GM12878 (cell line): ENCODE data around the gene YBX2. TPM values are rescaled to one million over a fixed set of nuclear protein-coding genes. Genes with fewer than 3 reads are reported as not detected.
A peak's percentile ranks its signal among the peaks of the same experiment; 100 is the strongest.

Source experiments
- ATAC-seq: fragments of 200-7000 bp; cut with Tn5 transposase; 3 replicates; pipeline ENCODE4 v1.9.1; 2020; ENCODE audit warnings: mild to moderate bottlenecking, moderate library complexity
- BruUV-seq: library from RNA; stranded (reverse); fragments of 400-500 nt; replicated peaks from 2 replicates; lab custom pipeline; 2021; lab: Mats Ljungman, UMichigan
- CTCF ChIA-PET: fragments of 300-600 bp; sonication (Branson Sonifier 250); formaldehyde crosslinking; extraction: SDS; loops from one replicate; lab custom pipeline; 2021; ENCODE audit warnings: inconsistent platforms; lab: Yijun Ruan, JAX
- POLR2A ChIA-PET: fragments of 350-600 bp; formaldehyde crosslinking; extraction: SDS; loops from one replicate; lab custom pipeline; 2021; ENCODE audit warnings: inconsistent platforms; lab: Charles Lee
- RAD21 ChIA-PET: fragments of 300-600 bp; sonication (Branson Sonifier 250); formaldehyde crosslinking; loops from one replicate; lab custom pipeline; 2023; ENCODE audit warnings: antibody characterized with exemption; ENCODE audit not compliant: unreplicated experiment; lab: Charles Lee
- SMC1A ChIA-PET: fragments of 300-600 bp; sonication (Branson Sonifier 250); formaldehyde crosslinking; loops from one replicate; lab custom pipeline; 2023; ENCODE audit not compliant: unreplicated experiment, uncharacterized antibody; lab: Charles Lee
- DNase-seq: peaks from one replicate; pipeline ENCODE4 v3.0.0-alpha.2; 2011; ENCODE audit warnings: low read depth, low spot score
- FAIRE-seq: peaks from 3 replicates; lab custom pipeline; 2011; peaks lifted over from hg19 to GRCh38; lab: Jason Lieb, UNC
- H2AFZ ChIP-seq: 2 replicates; pipeline ENCODE4 v1.6.0; 2011; ENCODE audit warnings: low read depth, low read length, control low read depth; ENCODE audit not compliant: control insufficient read depth
- H3K27ac ChIP-seq: 2 replicates; pipeline ENCODE4 v1.5.1; 2011; ENCODE audit warnings: control low read depth; ENCODE audit not compliant: control insufficient read depth, insufficient read depth
- H3K27me3 ChIP-seq, 2 experiments: replicated peaks in 1 of 2; 2 replicates each; pipeline versions ENCODE4 v1.6.0 to v1.6.1; 2011; ENCODE audit warnings: low read length in 1 of 2; ENCODE audit not compliant: control insufficient read depth in 2 of 2, insufficient read depth in 2 of 2
- H3K36me3 ChIP-seq, 2 experiments: 2 replicates each; pipeline ENCODE4 v1.5.1; 2011; ENCODE audit warnings: low read length in 1 of 2; ENCODE audit not compliant: control insufficient read depth in 2 of 2, insufficient read depth in 2 of 2
- H3K4me1 ChIP-seq: 2 replicates; pipeline ENCODE4 v1.6.1; 2011; ENCODE audit warnings: mild to moderate bottlenecking, low read length, moderate library complexity, mixed read lengths; ENCODE audit not compliant: control insufficient read depth, insufficient read depth
- H3K4me2 ChIP-seq: 2 replicates; pipeline ENCODE4 v1.6.0; 2011; ENCODE audit warnings: control low read depth; ENCODE audit not compliant: control insufficient read depth, insufficient read depth
- H3K4me3 ChIP-seq: fragments of 200-600 bp; sonication (generic); 2 replicates; pipeline ENCODE4 v1.5.1; 2016
- H3K79me2 ChIP-seq: 2 replicates; pipeline ENCODE4 v1.6.0; 2011; ENCODE audit warnings: low read length; ENCODE audit not compliant: control insufficient read depth, insufficient read depth
- H3K9ac ChIP-seq: 2 replicates; pipeline ENCODE4 v1.8.0; 2011; ENCODE audit warnings: low read length, control low read depth, mixed read lengths; ENCODE audit not compliant: control insufficient read depth, insufficient read depth
- H3K9me3 ChIP-seq: replicated peaks from 3 replicates; pipeline ENCODE4 v1.5.1; 2011; ENCODE audit warnings: mild to moderate bottlenecking, low read length; ENCODE audit not compliant: control insufficient read depth, insufficient read depth
- H4K20me1 ChIP-seq: 2 replicates; pipeline ENCODE4 v1.6.0; 2011; ENCODE audit not compliant: control insufficient read depth, insufficient read depth
- CBX5 ChIP-seq: sonication (generic); IDR thresholded peaks from 2 replicates; pipeline ENCODE4 v1.6.1; 2016; ENCODE audit warnings: low read depth, moderate library complexity, mild to moderate bottlenecking, inconsistent platforms
- EGR1 ChIP-seq, 2 experiments: IDR thresholded peaks; 1 replicate in 1 of 2; 2 replicates in 1 of 2; pipeline ENCODE4 v1.6.1; 2011 to 2012; ENCODE audit warnings: low read depth in 2 of 2, low read length in 2 of 2, borderline replicate concordance in 1 of 2, mild to moderate bottlenecking in 1 of 2, moderate library complexity in 1 of 2
- ESRRA ChIP-seq: IDR thresholded peaks from 2 replicates; pipeline ENCODE4 v1.6.1; 2012; ENCODE audit warnings: mild to moderate bottlenecking, low read length, improper control_type of control experiment
- IKZF1 ChIP-seq: fragments of 450-650 bp; conservative IDR thresholded peaks from 2 replicates; pipeline ENCODE4 v1.6.1; 2017; ENCODE audit warnings: antibody characterized with exemption, mild to moderate bottlenecking
- RAD21 ChIP-seq: IDR thresholded peaks from 2 replicates; pipeline ENCODE4 v1.6.1; 2011; ENCODE audit warnings: mild to moderate bottlenecking, low read depth, low read length, moderate library complexity; ENCODE audit not compliant: insufficient read depth
- RFX5 ChIP-seq: IDR thresholded peaks from 2 replicates; pipeline ENCODE4 v1.6.1; 2011; ENCODE audit warnings: low read depth, low read length, improper control_type of control experiment
- SMAD1 ChIP-seq: fragments of 450-650 bp; IDR thresholded peaks from 2 replicates; pipeline ENCODE4 v1.6.1; 2018; ENCODE audit warnings: mild to moderate bottlenecking, low read depth; ENCODE audit not compliant: partially characterized antibody
- SMC3 ChIP-seq: IDR thresholded peaks from 2 replicates; pipeline ENCODE4 v1.6.1; 2011; ENCODE audit warnings: low read length, improper control_type of control experiment, borderline replicate concordance
- SUPT20H ChIP-seq: IDR thresholded peaks from 2 replicates; pipeline ENCODE4 v1.6.1; 2011; ENCODE audit warnings: low read depth, mild to moderate bottlenecking, low read length, moderate library complexity, borderline replicate concordance; ENCODE audit not compliant: control insufficient read depth
- TAF1 ChIP-seq: IDR thresholded peaks from 2 replicates; pipeline ENCODE4 v1.6.1; 2011; ENCODE audit warnings: mild to moderate bottlenecking, low read depth, low read length, borderline replicate concordance
- YY1 ChIP-seq: IDR thresholded peaks from 2 replicates; pipeline ENCODE4 v1.6.1; 2011; ENCODE audit warnings: low read depth, mild to moderate bottlenecking, low read length
- ZBED1 ChIP-seq: IDR thresholded peaks from 2 replicates; pipeline ENCODE4 v1.6.1; 2016; ENCODE audit warnings: borderline replicate concordance
- ZNF24 ChIP-seq: fragments of 450-650 bp; IDR thresholded peaks from 2 replicates; pipeline ENCODE4 v1.6.1; 2017; ENCODE audit warnings: antibody characterized with exemption, mild to moderate bottlenecking
- ZSCAN29 ChIP-seq: fragments of 450-650 bp; IDR thresholded peaks from 2 replicates; pipeline ENCODE4 v1.6.1; 2017; ENCODE audit warnings: mild to moderate bottlenecking, moderate library complexity
- WGBS: methylation state at CpG from one replicate; pipeline ENCODE4 v1.1.6; 2016; ENCODE audit warnings: low lambda C conversion rate; ENCODE audit not compliant: insufficient replicate concordance, insufficient coverage; ENCODE audit errors: missing lambda C conversion rate; 5-methylcytosine and 5-hydroxymethylcytosine counted together
- in situ Hi-C: fragments of 300-500 bp; cut with MboI; formaldehyde crosslinking; loops from 9 replicates; pipeline ENCODE4 v1.14.3; 2018; ENCODE audit warnings: mixed read lengths
- intact Hi-C: fragments of 100-400 bp; cut with micrococcal nuclease; formaldehyde crosslinking; loops from one replicate; pipeline ENCODE4 v1.14.2; 2022; ENCODE audit not compliant: unreplicated experiment
- polyA plus RNA-seq, 11 experiments: library from polyadenylated mRNA; depleted of rRNA in 4 of 11; unstranded in 6 of 11; stranded (reverse) in 5 of 11; fragments of >200 nt; fragmentation: Nextera tagmentation in 4 of 11; fragmentation: Illumina TruSeq in 1 of 11; extraction: Ambion mirVana in 4 of 11; extraction: Trizol in 1 of 11; gene quantifications; 1 replicate in 1 of 11; 2 replicates in 10 of 11; pipeline versions ENCODE4 v1.2.1 to v1.2.3, GENCODE V29; 2011 to 2016; ENCODE audit warnings: inconsistent platforms in 2 of 11, missing spikeins in 2 of 11, low read depth in 1 of 11
- total RNA-seq, 4 experiments: library from RNA; depleted of rRNA in 3 of 4; stranded (reverse); fragments of >200 nt in 3 of 4; fragmentation: Illumina TruSeq in 1 of 4; extraction: Trizol in 1 of 4; gene quantifications; 2 replicates each; pipeline versions ENCODE4 v1.2.1 to v1.2.3, GENCODE V29; 2013 to 2021
- TF ChIP-seq, protein P1 (sequence below): fragments of 450-650 bp; formaldehyde crosslinking; IDR thresholded peaks from 2 replicates; pipeline ENCODE4 v1.4.0; 2020; ENCODE audit warnings: mild to moderate bottlenecking, moderate library complexity
- TF ChIP-seq, protein P2 (sequence below): IDR thresholded peaks from 2 replicates; pipeline ENCODE4 v1.6.1; 2011; ENCODE audit warnings: borderline replicate concordance, low read depth, mild to moderate bottlenecking, moderate library complexity, low read length; ENCODE audit not compliant: insufficient read depth, poor library complexity, severe bottlenecking
- TF ChIP-seq, protein P3 (sequence below): IDR thresholded peaks from 2 replicates; pipeline ENCODE4 v1.6.1; 2012; ENCODE audit warnings: low read depth, low read length, improper control_type of control experiment

Gene YBX2
- total and polyA plus RNA-seq, 10 of the 15 experiments (the other 5 are each of a cell fraction or from before 2014, with no cell fraction given), result not detected

DNA sequence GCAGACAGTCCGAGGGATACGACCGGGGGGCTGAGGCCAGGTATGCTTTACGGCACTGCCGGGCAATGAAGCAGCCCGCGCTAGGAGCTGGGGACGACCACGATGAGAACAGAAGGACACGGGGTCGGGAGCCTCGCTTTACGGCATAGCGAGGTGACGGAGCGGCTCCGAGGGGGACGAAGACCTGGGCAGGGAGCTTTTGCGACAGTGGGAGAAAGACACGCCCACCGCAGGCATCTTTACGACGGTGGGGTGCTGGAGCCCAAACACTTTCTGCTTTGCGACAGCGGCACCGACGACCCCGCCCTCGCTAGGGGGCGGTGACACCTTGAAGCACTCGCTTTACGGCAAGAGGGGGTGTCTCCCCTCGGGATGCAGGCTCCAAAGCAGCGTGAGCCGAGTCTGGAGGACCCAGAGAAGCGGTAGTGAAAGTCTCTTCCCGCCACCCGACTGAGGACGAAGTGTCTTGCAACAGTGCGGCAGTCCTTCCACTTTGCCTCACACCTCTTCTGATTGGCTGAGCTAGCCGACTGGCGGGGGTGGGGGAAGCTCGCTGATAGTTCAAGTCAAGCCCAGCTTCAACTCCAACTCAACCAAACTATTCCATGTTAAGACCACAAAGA is 35.0 kb upstream of the YBX2 start:
- Histone ChIP-seq H4K20me1 (no peaks in the 10 kb centered on the region), H3K4me1 (peaks cover 27% of the 10 kb centered on the region), H3K36me3 (peaks cover 0 to 3% of the 10 kb centered on the region in 2 experiments; a peak in 2 of 4 replicates), H3K9me3 (no peaks in the 10 kb centered on the region), H3K4me2 (peak overlapping the region; percentile 97), H3K9ac (peak overlapping the region; percentile 82), H3K4me3 (peak overlapping the region; percentile 99), H3K79me2 (peaks cover 17% of the 10 kb centered on the region), H3K27ac (peak overlapping the region; percentile 94), H3K27me3 (no peaks in the 10 kb centered on the region), H2AFZ (peak overlapping the region; percentile 99)
- in situ Hi-C loops (no loop called here), intact Hi-C loops (loop anchor here (2.0 kb wide), 1 partner anchor 23 kb away; the partner anchor contains the start of gene EIF5A)
- ChIA-PET CTCF (interaction anchor here (0.7 to 7.9 kb wide), 11 partner anchors 8 to 231 kb away, joined by 3 to 49 read pairs (median 3); partner anchors contain the start of genes GPS2, KCTD11 and SLC2A4), POLR2A (interaction anchor here (0.6 to 2.3 kb wide), 19 partner anchors 9 to 358 kb away, joined by 3 to 31 read pairs (median 6); partner anchors contain the start of genes GABARAP, TMEM256 and TP53), RAD21 (interaction anchor here (0.8 to 2.4 kb wide), 15 partner anchors 8 to 358 kb away, joined by 3 to 11 read pairs (median 4); partner anchors contain the start of genes ACADVL, DLG4, GPS2 and SENP3), SMC1A (interaction anchor here (0.6 to 2.3 kb wide), 12 partner anchors 9 to 358 kb away, joined by 3 to 18 read pairs (median 4); partner anchors contain the start of genes ACADVL, ACAP1, DLG4 and GPS2)
- DNase-seq (peak; percentile 97), FAIRE-seq (peak; percentile 100), ATAC-seq (peak; percentile 75)
- BruUV-seq, result no TSS peak
- under 1% methylated on average over 43 of the region's 43 CpGs for WGBS
- TF ChIP-seq IKZF1 (peak; percentile 79), SMAD1 (no peak), CBX5 (no peak), EGR1 (IDR thresholded peaks at IDR 0.05; ENCODE audit: borderline replicate concordance in 1 of 2, low read depth in 2 of 2, low read length in 2 of 2) (peak in 1 of 2 experiments; percentile 52; a peak in 2 of 3 replicates), YY1 (no peak), SMC3 (0 out of 2 replicates have a peak, but pooled peaks have one; percentile 8), ZBED1 (no peak), ZNF24 (no peak), TAF1 (peak; percentile 68; the same call in 1 of the 2 replicates), RAD21 (no peak), ZSCAN29 (no peak), RFX5 (0 out of 2 replicates have a peak, but pooled peaks have one; percentile 11), ESRRA (no peak; the same call in 1 of the 2 replicates), SUPT20H (no peak)
- TF ChIP-seq, protein P1, sequence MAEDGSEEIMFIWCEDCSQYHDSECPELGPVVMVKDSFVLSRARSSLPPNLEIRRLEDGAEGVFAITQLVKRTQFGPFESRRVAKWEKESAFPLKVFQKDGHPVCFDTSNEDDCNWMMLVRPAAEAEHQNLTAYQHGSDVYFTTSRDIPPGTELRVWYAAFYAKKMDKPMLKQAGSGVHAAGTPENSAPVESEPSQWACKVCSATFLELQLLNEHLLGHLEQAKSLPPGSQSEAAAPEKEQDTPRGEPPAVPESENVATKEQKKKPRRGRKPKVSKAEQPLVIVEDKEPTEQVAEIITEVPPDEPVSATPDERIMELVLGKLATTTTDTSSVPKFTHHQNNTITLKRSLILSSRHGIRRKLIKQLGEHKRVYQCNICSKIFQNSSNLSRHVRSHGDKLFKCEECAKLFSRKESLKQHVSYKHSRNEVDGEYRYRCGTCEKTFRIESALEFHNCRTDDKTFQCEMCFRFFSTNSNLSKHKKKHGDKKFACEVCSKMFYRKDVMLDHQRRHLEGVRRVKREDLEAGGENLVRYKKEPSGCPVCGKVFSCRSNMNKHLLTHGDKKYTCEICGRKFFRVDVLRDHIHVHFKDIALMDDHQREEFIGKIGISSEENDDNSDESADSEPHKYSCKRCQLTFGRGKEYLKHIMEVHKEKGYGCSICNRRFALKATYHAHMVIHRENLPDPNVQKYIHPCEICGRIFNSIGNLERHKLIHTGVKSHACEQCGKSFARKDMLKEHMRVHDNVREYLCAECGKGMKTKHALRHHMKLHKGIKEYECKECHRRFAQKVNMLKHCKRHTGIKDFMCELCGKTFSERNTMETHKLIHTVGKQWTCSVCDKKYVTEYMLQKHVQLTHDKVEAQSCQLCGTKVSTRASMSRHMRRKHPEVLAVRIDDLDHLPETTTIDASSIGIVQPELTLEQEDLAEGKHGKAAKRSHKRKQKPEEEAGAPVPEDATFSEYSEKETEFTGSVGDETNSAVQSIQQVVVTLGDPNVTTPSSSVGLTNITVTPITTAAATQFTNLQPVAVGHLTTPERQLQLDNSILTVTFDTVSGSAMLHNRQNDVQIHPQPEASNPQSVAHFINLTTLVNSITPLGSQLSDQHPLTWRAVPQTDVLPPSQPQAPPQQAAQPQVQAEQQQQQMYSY (CRISPR knock-in tag), result no peak
- TF ChIP-seq, protein P2, sequence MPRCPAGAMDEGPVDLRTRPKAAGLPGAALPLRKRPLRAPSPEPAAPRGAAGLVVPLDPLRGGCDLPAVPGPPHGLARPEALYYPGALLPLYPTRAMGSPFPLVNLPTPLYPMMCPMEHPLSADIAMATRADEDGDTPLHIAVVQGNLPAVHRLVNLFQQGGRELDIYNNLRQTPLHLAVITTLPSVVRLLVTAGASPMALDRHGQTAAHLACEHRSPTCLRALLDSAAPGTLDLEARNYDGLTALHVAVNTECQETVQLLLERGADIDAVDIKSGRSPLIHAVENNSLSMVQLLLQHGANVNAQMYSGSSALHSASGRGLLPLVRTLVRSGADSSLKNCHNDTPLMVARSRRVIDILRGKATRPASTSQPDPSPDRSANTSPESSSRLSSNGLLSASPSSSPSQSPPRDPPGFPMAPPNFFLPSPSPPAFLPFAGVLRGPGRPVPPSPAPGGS, result no peak
- TF ChIP-seq, protein P3, sequence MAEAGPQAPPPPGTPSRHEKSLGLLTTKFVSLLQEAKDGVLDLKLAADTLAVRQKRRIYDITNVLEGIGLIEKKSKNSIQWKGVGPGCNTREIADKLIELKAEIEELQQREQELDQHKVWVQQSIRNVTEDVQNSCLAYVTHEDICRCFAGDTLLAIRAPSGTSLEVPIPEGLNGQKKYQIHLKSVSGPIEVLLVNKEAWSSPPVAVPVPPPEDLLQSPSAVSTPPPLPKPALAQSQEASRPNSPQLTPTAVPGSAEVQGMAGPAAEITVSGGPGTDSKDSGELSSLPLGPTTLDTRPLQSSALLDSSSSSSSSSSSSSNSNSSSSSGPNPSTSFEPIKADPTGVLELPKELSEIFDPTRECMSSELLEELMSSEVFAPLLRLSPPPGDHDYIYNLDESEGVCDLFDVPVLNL, result peak; percentile 33; the same call in 1 of the 2 replicates
